T-helper 9 cell (primary cell): ENCODE results near the gene PPP2R3B.

Experiments
- DNase-seq: peaks from one replicate; pipeline ENCODE4 v3.0.0-alpha.2; 2020

Gene PPP2R3B

GRCh38 chrX:370244-370962, 16.3 kb downstream of the PPP2R3B start:
- DNase-seq, result no peak

- no peak for DNase-seq
These were observed 17.1 kb downstream of the PPP2R3B start for GRCh38 chrX:369563-370101.

- no peak for DNase-seq
These were observed 17.7 kb downstream of the PPP2R3B start for GRCh38 chrX:368811-369562.

- no peak for DNase-seq
These were observed 18.8 kb downstream of the PPP2R3B start for GRCh38 chrX:367866-368265.

- no peak for DNase-seq
These were observed 19.4 kb downstream of the PPP2R3B start for GRCh38 chrX:367349-367748.

GRCh38 chrX:363621-364375, 22.9 kb downstream of the PPP2R3B start:
- no peak for DNase-seq

GRCh38 chrX:362937-363620, 23.6 kb downstream of the PPP2R3B start:
- DNase-seq, result no peak

- no peak for DNase-seq
These were observed 24.4 kb downstream of the PPP2R3B start for GRCh38 chrX:362351-362750.

- no peak for DNase-seq
These were observed 25.2 kb downstream of the PPP2R3B start for GRCh38 chrX:361231-362145.

- DNase-seq, result no peak
These were observed 26.1 kb downstream of the PPP2R3B start for GRCh38 chrX:360496-361150.

- no peak for DNase-seq
These were observed 28.0 kb downstream of the PPP2R3B start for GRCh38 chrX:358651-359143.

GRCh38 chrX:357693-358471, 28.8 kb downstream of the PPP2R3B start:
- DNase-seq, result no peak

- no peak for DNase-seq
These were observed 29.5 kb downstream of the PPP2R3B start for GRCh38 chrX:357035-357692.

- DNase-seq, result no peak
These were observed 30.2 kb downstream of the PPP2R3B start for GRCh38 chrX:356385-357034.

- DNase-seq, result no peak
These were observed 31.2 kb downstream of the PPP2R3B start for GRCh38 chrX:355329-356050.

GRCh38 chrX:353566-354535, 32.9 kb downstream of the PPP2R3B start:
- no peak for DNase-seq
